ENCODE data around the gene PDE7B.
"Not testable (repeated sequence)": the region's sequence is repeated elsewhere in the genome, so short reads cannot be mapped to it uniquely, and the experiment has no call there.

The PDE7B gene

DNA sequence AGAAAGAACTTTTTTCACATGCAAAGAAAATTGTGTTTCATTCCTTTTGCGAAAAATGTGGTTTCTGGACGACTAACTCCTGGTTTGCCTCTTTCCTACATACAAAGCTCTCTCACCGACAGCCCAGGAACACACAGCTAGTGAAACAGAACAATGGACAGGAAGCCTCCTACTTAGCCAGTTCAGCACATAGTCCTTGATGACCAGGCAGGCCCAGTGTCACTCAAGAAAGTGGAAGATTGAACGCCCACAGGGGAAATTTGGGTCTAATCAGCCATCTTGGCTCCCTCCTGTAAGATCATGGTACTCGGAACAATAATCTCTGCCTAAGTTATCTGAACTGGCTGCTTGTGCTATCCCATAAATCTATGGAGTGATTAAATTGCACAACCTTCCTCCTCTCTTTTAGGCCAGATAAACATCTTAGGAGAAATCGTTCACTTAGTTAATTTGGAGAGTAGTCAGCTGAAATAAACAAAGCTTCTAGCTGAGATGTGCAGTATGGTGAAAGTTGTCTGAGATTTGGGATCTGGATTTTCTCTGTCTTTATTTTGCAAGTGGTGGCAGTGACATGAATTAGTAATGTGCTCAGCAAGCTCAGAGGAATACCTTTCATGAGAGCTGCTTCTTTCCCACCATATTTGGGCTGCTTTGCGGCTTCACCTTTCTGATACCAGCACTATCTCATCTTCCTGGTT lies 251.6 kb downstream of the PDE7B start:
- Histone ChIP-seq H2AFZ (ENCODE audit: low read depth) (no peak overlapping the region), H3K27me3 (ENCODE audit: insufficient read depth, low read depth) (no peaks in the 10 kb centered on the region), H3K4me2 (no peak overlapping the region), H3K4me3 (IDR thresholded peaks at IDR 0.05; ENCODE audit: insufficient read depth, low read depth, low read length) (no peak overlapping the region), H4K20me1 (ENCODE audit: insufficient read depth) (no peaks in the 10 kb centered on the region), H3K36me3 (ENCODE audit: insufficient read depth) (no peaks in the 10 kb centered on the region), H3K9ac (no peak overlapping the region), H3K79me2 (ENCODE audit: insufficient read depth, low read depth) (no peaks in the 10 kb centered on the region), H3K27ac (no peak overlapping the region), H3K4me1 (ENCODE audit: low read depth, poor library complexity, severe bottlenecking) (no peaks in the 10 kb centered on the region)
- TF ChIP-seq, protein P1, sequence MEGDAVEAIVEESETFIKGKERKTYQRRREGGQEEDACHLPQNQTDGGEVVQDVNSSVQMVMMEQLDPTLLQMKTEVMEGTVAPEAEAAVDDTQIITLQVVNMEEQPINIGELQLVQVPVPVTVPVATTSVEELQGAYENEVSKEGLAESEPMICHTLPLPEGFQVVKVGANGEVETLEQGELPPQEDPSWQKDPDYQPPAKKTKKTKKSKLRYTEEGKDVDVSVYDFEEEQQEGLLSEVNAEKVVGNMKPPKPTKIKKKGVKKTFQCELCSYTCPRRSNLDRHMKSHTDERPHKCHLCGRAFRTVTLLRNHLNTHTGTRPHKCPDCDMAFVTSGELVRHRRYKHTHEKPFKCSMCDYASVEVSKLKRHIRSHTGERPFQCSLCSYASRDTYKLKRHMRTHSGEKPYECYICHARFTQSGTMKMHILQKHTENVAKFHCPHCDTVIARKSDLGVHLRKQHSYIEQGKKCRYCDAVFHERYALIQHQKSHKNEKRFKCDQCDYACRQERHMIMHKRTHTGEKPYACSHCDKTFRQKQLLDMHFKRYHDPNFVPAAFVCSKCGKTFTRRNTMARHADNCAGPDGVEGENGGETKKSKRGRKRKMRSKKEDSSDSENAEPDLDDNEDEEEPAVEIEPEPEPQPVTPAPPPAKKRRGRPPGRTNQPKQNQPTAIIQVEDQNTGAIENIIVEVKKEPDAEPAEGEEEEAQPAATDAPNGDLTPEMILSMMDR (conservative IDR thresholded peaks at IDR 0.05; ENCODE audit: low read depth, low read length): no peak

DNA sequence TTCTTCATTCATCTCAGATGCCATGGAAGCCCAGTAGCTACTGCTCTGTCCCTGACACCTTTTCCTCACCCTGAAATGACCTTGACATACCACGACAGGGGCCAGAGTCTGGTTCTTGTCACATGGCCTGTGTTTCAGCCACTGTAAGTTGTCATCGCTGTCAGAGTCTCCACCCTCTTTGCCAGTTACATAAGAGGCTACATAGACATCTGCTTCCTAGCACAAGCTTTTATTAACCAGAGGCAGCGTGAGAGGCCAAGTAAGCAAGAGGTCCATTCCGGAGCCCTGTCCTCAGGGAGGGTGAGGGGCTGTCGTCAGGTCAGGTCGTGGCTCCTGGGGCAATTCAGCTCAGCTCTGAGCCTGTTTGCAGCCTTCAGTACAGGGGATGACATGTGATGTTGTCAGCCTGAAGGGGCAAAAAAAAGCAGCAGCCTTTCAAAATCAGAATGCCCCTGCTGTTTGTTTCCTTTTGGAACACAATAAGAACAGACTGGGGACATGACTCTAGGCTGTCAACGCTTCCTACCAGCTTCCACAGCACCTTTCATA lies 252.3 kb downstream of the PDE7B start:
- H3K4me2 ChIP-seq: no peak overlapping the region
- H3K4me1 ChIP-seq (ENCODE audit: low read depth, poor library complexity, severe bottlenecking): no peaks in the 10 kb centered on the region
- no peak overlapping the region for H3K4me3 ChIP-seq (IDR thresholded peaks at IDR 0.05; ENCODE audit: insufficient read depth, low read depth, low read length)
- no peaks in the 10 kb centered on the region for H3K27me3 ChIP-seq (ENCODE audit: insufficient read depth, low read depth)
- H3K9ac ChIP-seq: no peak overlapping the region
- no peaks in the 10 kb centered on the region for H3K36me3 ChIP-seq (ENCODE audit: insufficient read depth)
- H2AFZ ChIP-seq (ENCODE audit: low read depth): no peak overlapping the region
- H3K27ac ChIP-seq: no peak overlapping the region
- TF ChIP-seq, protein P1 (conservative IDR thresholded peaks at IDR 0.05; ENCODE audit: low read depth, low read length): no peak
- no peaks in the 10 kb centered on the region for H3K79me2 ChIP-seq (ENCODE audit: insufficient read depth, low read depth)
- H4K20me1 ChIP-seq (ENCODE audit: insufficient read depth): no peaks in the 10 kb centered on the region

DNA sequence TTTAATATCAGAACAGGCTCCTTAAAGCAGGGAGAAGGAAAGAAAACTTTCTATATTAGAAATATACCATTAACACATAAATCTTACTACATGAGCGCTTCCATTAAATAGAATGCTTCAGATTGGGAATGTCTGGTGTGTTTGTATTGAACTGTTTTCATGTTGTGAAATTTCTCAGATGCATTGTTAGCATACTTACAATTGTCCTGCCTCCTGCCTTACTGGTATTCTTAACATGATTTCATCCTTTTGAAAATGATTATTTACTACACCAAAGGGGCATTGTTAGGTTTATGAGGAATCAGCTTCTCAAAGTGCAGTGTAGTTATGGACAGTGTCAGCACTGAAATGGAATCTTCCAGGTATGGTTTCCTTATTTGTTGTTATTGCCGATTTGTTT lies 253.1 kb downstream of the PDE7B start:
- Histone ChIP-seq H4K20me1 (ENCODE audit: insufficient read depth) (no peaks in the 10 kb centered on the region), H3K27me3 (ENCODE audit: insufficient read depth, low read depth) (no peaks in the 10 kb centered on the region)
- TF ChIP-seq, protein P1 (conservative IDR thresholded peaks at IDR 0.05; ENCODE audit: low read depth, low read length): no peak

DNA sequence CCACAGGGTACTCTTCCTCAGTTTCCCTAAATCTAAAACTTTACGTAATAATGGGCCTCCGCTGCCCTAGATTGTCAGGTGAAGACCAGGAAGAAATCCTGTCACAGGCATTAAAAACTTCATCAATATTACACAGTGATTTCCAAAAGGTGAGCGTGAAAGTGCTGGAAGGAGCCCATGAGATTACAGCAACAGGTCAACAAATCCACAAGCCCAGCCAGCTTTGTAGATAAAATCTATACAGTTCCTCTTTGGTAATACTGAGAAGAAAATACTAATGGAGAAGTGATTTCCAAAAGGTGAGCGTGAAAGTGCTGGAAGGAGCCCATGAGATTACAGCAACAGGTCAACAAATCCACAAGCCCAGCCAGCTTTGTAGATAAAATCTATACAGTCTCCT lies 254.3 kb downstream of the PDE7B start:
- not testable (repeated sequence) for H3K4me3 ChIP-seq (IDR thresholded peaks at IDR 0.05; ENCODE audit: insufficient read depth, low read depth, low read length); H3K36me3 ChIP-seq (ENCODE audit: insufficient read depth); H3K27ac ChIP-seq; H3K79me2 ChIP-seq (ENCODE audit: insufficient read depth, low read depth); H3K4me2 ChIP-seq; H3K4me1 ChIP-seq (ENCODE audit: low read depth, poor library complexity, severe bottlenecking); H4K20me1 ChIP-seq (ENCODE audit: insufficient read depth); H3K9ac ChIP-seq; H2AFZ ChIP-seq (ENCODE audit: low read depth); H3K27me3 ChIP-seq (ENCODE audit: insufficient read depth, low read depth)

More for the DNA sequence above, 253.1 kb downstream of the PDE7B start:
- Histone ChIP-seq H3K4me2 (no peak overlapping the region), H3K4me3 (IDR thresholded peaks at IDR 0.05; ENCODE audit: insufficient read depth, low read depth, low read length) (no peak overlapping the region), H3K9ac (no peak overlapping the region), H3K79me2 (ENCODE audit: insufficient read depth, low read depth) (no peaks in the 10 kb centered on the region), H3K4me1 (ENCODE audit: low read depth, poor library complexity, severe bottlenecking) (no peaks in the 10 kb centered on the region), H2AFZ (ENCODE audit: low read depth) (no peak overlapping the region), H3K36me3 (ENCODE audit: insufficient read depth) (no peaks in the 10 kb centered on the region), H3K27ac (no peak overlapping the region)

DNA sequence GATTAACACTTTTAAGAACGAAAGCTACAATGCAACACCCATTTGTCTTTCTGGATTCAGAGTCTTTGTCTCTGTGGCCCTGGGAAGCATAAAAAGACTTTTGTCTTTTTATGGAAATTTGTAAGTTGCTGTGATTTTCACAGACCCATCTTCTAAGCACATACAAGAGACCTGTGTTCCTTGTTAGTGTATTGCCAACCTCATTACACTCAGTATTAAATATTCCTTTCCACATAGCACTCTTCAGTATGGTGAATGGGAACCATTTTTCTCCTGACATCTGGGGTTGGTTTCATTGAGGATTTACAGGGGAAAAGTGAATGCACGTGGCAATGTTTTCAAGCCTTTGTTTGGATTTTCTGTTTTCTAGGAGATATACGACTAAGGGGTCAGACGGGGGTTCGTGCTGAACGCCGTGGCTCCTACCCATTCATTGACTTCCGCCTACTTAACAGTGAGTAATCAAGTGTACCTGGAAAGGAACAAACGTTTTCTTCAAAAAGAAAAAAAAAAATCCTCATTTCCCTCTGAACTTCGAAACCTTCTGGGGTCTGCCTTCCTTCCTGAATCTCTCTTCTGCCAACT lies 257.0 kb downstream of the PDE7B start:
- Histone ChIP-seq H2AFZ (ENCODE audit: low read depth) (no peak overlapping the region), H3K79me2 (ENCODE audit: insufficient read depth, low read depth) (no peaks in the 10 kb centered on the region), H4K20me1 (ENCODE audit: insufficient read depth) (no peaks in the 10 kb centered on the region), H3K27me3 (ENCODE audit: insufficient read depth, low read depth) (no peaks in the 10 kb centered on the region), H3K27ac (no peak overlapping the region), H3K4me3 (IDR thresholded peaks at IDR 0.05; ENCODE audit: insufficient read depth, low read depth, low read length) (no peak overlapping the region), H3K9ac (no peak overlapping the region), H3K4me1 (ENCODE audit: low read depth, poor library complexity, severe bottlenecking) (no peaks in the 10 kb centered on the region), H3K36me3 (ENCODE audit: insufficient read depth) (no peaks in the 10 kb centered on the region), H3K4me2 (no peak overlapping the region)
- TF ChIP-seq, protein P1 (conservative IDR thresholded peaks at IDR 0.05; ENCODE audit: low read depth, low read length): no peak
